SKM-1 treated with dmso at 0.1 percent for 144 hours (cell line): ENCODE results near the gene CTTNBP2NL.
"Not testable (repeated sequence)": the region's sequence is repeated elsewhere in the genome, so short reads cannot be mapped to it uniquely, and the experiment has no call there.

Experiments
- DNase-seq: peaks from one replicate; lab custom pipeline; 2025; ENCODE audit not compliant: unreplicated experiment; lab: John Stamatoyannopoulos, UW

The CTTNBP2NL gene

GRCh38 chr1:112423207-112423606 lies 27.2 kb downstream of the CTTNBP2NL start:
- DNase-seq, result no peak

DNA sequence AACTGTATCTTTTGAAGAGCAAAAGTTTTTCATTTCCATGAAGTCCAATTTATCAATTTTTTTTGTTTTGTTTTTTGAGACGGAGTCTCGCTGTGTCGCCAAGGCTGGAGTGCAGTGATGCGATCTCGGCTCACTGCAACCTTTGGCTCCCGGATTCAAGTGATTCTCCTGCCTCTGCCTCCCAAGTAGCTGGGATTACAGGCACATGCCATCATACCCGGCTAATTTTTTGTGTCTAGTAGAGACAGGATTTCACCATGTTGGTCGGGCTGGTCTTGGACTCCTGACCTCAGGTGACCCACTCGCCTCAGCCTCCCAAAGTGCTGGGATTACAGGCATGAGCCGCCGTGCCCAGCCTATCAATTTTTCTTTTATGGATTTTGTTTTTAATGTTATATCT lies 27.7 kb downstream of the CTTNBP2NL start:
- not testable (repeated sequence) for DNase-seq

- DNase-seq, result no peak
These were observed 33.7 kb downstream of the CTTNBP2NL start for GRCh38 chr1:112429749-112430148.

- peak; percentile 29 for DNase-seq
These were observed 35.0 kb downstream of the CTTNBP2NL start for GRCh38 chr1:112431038-112431437.

- no peak for DNase-seq
These were observed 39.4 kb downstream of the CTTNBP2NL start for GRCh38 chr1:112435448-112435847.

- DNase-seq, result no peak
These were observed 40.6 kb downstream of the CTTNBP2NL start for GRCh38 chr1:112436384-112437156.

DNA sequence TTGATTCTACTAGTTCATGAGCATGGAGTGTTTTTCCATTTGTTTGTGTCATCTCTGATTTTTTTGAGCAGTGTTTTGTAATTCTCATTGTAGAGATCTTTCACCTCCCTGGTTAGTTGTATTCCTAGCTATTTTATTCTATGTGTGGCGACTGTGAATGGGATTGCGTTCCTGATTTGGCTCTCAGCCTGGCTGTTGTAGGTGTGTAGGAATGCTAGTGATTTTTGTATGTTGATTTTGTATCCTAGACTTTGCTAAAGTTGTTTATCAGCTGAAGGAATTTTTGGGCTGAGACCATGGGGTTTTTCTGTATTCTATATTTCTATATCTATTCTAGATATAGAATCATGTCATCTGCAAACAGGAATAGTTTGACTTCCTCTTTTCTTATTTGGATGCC lies 42.1 kb downstream of the CTTNBP2NL start:
- not testable (repeated sequence) for DNase-seq

DNA sequence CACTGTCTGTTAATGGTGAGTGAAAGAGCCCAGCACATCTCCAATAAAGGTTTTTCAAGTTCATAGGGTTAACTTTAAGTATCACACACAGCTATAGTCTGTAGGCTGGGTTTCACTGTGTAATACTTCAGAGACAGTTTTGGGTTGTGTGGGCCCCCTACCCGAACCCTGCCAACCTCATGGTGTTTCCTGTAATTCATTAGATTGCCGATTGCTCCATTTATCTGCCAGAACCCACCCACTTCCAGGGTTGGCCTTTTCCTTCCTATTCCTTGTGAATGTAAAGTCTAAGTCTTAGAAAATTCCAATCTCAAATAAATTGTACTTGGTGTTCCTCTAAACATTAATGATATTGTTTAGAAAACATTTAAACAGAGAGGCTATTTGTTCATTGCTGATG lies 43.6 kb downstream of the CTTNBP2NL start:
- DNase-seq, result no peak

GRCh38 chr1:112440574-112440973 lies 44.6 kb downstream of the CTTNBP2NL start:
- DNase-seq, result no peak

DNA sequence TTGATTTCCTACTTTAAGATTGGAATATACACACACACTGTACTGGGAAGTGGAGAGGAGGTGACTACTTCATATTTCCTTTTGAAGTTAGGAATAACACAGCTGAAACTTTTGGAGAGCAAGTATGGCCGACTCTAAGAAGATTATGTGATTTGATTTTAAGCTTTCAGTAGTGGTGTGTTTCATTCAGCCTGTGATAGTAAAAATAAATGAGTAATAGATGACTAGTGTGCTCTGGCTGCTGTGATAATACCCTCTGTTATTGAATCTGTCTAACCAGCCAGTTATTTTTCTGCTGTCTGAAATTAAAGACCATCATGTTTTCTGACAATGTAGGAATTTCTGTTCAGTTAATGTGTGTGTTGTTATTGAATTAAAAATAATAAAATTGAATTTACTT lies 48.3 kb downstream of the CTTNBP2NL start:
- DNase-seq, result no peak

DNA sequence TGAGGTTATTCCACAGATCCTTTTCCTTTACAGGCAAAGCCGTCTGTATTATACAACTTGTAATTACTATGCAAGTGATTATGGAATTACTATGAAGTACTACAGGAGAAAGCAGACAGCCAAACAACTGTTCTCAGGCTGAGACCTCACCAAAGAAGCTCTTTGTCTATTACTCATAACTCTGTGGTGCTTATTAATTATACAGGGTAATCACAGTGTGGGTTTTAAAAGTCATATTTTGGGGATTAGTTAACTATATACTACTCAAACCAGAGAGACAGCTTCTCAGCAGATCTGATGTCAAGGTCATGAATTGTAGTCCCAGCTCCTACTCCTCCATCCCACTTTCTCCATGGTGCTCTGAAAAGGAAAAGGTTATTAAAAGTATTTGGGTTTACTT lies 49.6 kb downstream of the CTTNBP2NL start:
- DNase-seq, result no peak

- no peak for DNase-seq
These were observed 50.4 kb downstream of the CTTNBP2NL start for GRCh38 chr1:112446411-112446810.

DNA sequence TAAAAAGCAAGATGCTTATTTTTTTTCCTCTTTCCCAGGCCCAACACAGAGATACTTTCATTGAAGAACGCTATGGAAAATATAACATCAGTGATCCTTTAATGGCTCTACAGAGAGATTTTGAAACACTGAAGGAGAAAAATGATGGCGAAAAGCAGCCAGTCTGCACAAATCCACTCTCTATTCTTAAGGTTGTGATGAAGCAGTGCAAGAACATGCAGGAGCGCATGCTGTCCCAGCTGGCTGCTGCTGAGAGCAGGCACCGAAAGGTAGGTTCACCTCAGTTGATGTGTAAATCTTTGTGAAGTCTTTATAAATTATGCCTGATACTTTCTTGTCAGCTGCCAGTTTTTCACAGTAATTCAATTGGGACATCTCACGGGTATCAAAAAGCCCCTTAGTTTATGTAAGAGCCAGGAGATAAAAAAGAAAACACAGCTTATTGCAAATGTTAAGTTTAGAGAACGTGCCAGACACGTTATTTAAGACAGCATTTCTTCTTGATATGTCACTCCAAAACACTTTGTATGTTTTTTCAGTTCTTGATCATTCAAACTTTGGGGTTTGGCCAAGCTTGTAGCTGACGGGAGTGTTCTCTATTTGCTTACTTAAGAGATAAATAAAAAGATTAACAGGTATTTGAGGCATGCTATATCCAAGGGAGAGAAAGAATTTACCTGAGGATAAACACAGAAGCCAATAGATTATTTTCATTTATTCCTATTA lies 53.1 kb downstream of the CTTNBP2NL start:
- no peak for DNase-seq

DNA sequence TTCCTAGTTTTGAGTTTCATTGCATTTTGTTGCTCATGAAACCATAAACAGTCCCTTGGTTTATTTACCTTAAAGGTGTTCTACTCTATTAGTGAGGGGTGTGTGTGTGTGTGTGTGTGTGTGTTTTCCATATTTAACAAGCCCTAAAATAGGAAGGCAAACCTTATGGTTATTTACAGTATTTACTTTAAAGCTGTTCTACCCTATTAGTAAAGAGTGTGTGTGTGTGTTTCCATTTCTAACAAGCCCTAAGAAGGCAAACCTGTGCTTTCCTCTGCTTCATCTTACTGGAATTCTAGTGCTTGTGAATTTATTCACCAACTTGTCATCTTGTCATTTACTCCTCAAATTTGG lies 53.6 kb downstream of the CTTNBP2NL start:
- no peak for DNase-seq

DNA sequence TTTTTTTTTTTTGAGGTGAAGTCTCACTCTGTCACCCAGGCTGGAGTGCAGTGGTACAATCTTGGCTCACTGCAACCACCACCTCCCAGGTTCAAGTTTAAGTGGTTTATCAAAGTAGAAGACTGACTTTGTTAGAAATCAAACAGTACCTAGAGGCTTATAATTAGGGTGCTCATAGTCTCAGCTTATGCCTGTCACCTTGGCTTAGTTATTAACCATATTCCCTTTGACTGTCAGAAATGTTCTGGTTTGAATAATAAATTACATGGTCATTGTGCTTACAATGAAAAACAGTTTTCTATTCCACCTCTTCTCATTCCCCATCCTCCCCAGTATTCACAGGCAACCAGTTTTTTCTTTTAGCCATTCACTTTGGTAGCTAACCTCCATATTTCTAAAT lies 54.8 kb downstream of the CTTNBP2NL start:
- no peak for DNase-seq

DNA sequence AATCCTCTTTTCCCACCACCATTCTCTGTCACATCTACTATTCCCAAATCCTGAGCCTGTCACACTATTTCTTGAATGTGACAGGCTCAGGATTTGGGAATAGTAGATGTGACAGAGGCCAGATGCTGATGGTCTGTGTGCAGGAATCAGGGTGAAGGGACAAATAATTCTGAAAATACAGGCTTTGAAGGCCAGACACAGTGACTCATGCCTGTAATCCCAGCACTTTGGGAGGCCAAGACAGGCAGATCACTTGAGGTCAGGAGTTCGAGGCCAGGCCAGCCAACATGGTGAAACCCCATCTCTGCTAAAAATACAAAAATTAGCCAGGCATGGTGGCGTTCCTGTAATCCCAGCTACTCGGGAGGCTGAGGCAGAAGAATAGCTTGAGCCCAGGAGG lies 55.3 kb downstream of the CTTNBP2NL start:
- DNase-seq, result not testable (repeated sequence)

- DNase-seq, result no peak
These were observed 57.9 kb downstream of the CTTNBP2NL start for GRCh38 chr1:112453876-112454275.

DNA sequence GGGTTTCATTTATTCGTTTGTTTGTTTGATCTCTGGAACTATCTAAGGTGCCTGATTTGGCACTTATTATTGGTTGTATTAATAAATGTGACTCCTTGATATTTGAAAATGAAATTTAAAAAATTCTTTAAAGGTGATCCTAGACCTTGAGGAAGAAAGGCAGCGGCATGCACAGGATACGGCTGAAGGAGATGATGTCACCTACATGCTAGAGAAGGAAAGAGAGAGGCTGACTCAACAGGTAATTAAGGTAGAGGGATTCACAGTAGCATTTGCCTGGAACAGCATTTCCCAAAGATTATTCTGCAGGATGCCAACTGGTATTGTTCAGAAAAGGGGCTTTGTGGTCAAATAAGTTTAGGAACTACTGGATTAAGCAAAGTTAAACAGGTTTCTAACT lies 58.3 kb downstream of the CTTNBP2NL start:
- no peak for DNase-seq

GRCh38 chr1:112457241-112457640 lies 61.2 kb downstream of the CTTNBP2NL start:
- no peak for DNase-seq

DNA sequence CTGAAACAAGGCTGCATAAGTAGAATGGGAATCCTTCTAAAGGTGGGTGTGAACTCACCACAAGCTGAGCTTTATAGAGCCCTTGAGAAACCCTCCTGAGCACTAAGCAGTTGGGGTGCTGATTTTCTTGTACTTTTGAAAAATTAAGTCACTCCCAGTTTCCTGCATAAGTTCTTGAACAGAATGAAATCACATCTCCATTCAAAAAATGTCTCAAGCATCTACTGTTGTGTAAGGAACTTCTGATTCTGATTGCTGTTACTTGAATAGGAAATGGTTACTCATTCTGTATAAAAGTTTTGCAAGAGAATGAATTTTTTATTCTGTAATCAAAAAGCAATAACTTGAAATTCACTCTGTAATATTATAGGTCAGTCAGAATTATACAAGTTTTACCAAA lies 61.9 kb downstream of the CTTNBP2NL start:
- no peak for DNase-seq

DNA sequence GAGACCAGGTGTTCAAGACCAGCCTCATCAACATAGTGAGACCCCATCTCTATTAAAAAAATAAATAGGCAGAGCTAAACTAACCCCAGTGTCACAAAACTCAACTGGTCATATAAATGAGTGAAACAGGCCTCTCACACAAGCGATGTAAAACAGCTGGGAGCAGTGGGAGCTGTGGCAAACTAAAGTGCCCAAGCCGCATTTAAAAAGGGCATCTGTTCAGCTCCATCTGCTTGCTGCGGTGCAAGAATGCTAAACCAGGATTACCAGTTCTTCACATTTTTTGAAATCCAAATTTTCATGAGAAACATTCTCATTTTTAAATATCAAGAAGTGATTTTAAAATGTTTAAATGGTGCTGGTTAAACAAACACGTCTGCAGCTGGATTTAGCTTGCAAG lies 62.7 kb downstream of the CTTNBP2NL start:
- DNase-seq, result no peak

DNA sequence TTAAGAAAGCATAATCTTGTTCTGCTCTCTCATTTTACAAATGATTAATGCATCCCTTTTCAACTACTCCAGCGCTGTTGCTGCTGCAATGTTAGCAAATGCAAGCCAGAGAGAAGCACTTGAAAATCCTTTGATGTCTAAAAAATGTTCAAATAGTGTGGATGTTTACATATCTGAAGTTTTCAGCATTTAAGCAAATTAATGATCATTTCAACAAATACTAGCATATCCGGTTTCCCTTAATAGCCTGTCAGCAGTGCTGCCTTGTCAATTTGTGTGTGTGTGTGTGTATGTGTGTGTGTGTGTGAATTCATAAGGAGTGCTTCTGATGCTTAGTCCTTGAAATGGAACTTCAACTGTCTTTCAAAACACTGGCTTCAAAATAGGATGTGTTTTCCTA lies 64.6 kb downstream of the CTTNBP2NL start:
- no peak for DNase-seq
